NCI-H524 (cell line): ENCODE data around the gene PRRT3.
"Not testable (repeated sequence)": the region's sequence is repeated elsewhere in the genome, so short reads cannot be mapped to it uniquely, and the experiment has no call there.

Experiments
- DNase-seq, 2 experiments: peaks; one replicate each; lab custom pipeline; 2025; lab: John Stamatoyannopoulos, UW

PRRT3 gene

GRCh38 chr3:9898467-9899241 is 53.6 kb downstream of the PRRT3 start:
- DNase-seq = no peak

GRCh38 chr3:9897408-9898372 is 54.5 kb downstream of the PRRT3 start:
- DNase-seq = no peak

- not testable (repeated sequence) for DNase-seq
Measured at GRCh38 chr3:9896755-9897407, 55.3 kb downstream of the PRRT3 start.

- not testable (repeated sequence) for DNase-seq
Measured at GRCh38 chr3:9895715-9896114, 56.5 kb downstream of the PRRT3 start.
